Measurements from ENCODE around the gene MT1M. TPM values are rescaled to one million over a fixed set of nuclear protein-coding genes. Genes with fewer than 3 reads are reported as not detected.

Gene MT1M
- total and polyA plus RNA-seq, 7 donors = 3.9 to 106 (median 14.8) TPM

DNA sequence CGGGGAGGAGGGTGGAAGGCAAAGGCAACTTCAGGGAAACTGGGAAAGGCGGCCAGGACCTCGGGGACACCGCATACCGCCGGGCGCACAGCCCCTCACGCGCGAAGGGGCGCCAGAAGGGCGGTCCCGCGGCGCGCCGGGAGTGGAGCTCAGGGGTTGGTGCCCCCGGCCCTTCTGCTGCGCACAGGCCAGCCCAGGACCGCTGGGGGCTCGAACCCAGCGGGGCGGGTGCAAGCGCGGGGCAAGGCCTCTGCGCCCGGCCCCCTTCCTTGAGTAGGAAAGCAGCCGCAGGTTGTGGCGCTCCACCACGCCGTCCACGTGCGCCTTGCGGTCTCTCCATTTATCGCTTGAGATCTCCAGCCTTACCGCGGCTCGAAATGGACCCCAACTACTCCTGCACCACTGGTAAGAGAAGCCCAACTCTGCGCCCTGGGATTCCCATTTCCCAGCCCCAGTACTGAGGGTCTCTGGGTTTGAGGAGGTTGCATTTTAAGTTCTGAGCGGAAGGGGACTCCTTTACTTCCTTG lies 3.0 kb downstream of the MT1M start:
- DNase-seq = no peak
- H3K27ac ChIP-seq = no peak overlapping the region
- no peak for TF ChIP-seq POLR2A (IDR thresholded peaks at IDR 0.05)
- TF ChIP-seq EP300 (IDR thresholded peaks at IDR 0.05) = no peak
- no peak for TF ChIP-seq POLR2AphosphoS5 (IDR thresholded peaks at IDR 0.05)
- TF ChIP-seq, protein P1, sequence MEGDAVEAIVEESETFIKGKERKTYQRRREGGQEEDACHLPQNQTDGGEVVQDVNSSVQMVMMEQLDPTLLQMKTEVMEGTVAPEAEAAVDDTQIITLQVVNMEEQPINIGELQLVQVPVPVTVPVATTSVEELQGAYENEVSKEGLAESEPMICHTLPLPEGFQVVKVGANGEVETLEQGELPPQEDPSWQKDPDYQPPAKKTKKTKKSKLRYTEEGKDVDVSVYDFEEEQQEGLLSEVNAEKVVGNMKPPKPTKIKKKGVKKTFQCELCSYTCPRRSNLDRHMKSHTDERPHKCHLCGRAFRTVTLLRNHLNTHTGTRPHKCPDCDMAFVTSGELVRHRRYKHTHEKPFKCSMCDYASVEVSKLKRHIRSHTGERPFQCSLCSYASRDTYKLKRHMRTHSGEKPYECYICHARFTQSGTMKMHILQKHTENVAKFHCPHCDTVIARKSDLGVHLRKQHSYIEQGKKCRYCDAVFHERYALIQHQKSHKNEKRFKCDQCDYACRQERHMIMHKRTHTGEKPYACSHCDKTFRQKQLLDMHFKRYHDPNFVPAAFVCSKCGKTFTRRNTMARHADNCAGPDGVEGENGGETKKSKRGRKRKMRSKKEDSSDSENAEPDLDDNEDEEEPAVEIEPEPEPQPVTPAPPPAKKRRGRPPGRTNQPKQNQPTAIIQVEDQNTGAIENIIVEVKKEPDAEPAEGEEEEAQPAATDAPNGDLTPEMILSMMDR (IDR thresholded peaks at IDR 0.05) = no peak
- intact Hi-C loops (cut with DNase I) = no loop called here
- H3K9me3 ChIP-seq = no peaks in the 10 kb centered on the region
- peaks cover 14 to 71% (median 50%) of the 10 kb centered on the region in 3 donors for H3K27me3 ChIP-seq
- WGBS, 2 donors = 17 to 48% methylated on average over 40 of the region's 40 CpGs
- peaks cover 0 to 45% (median 35%) of the 10 kb centered on the region in 4 donors for H3K4me1 ChIP-seq
- H3K36me3 ChIP-seq = no peaks in the 10 kb centered on the region
- peak overlapping the region in 3 of 4 donors; percentile 5 to 32 (median 15) for H3K4me3 ChIP-seq

GRCh38 chr16:56636616-56637413 lies 4.4 kb downstream of the MT1M start:
- H3K4me3 ChIP-seq = no peak overlapping the region
- H3K27me3 ChIP-seq = peaks cover 14 to 83% (median 54%) of the 10 kb centered on the region in 3 donors
- no peaks in the 10 kb centered on the region for H3K9me3 ChIP-seq
- DNase-seq = no peak
- peaks cover 0 to 42% (median 34%) of the 10 kb centered on the region in 4 donors for H3K4me1 ChIP-seq
- 42 to 72% methylated on average over 9 of the region's 9 CpGs for WGBS, 2 donors
- TF ChIP-seq EP300 (IDR thresholded peaks at IDR 0.05) (no peak), POLR2A (IDR thresholded peaks at IDR 0.05) (no peak), POLR2AphosphoS5 (IDR thresholded peaks at IDR 0.05) (no peak)
- TF ChIP-seq, protein P1 (IDR thresholded peaks at IDR 0.05) = no peak
- H3K36me3 ChIP-seq = no peaks in the 10 kb centered on the region
- H3K27ac ChIP-seq = no peak overlapping the region
- intact Hi-C loops (cut with DNase I) = no loop called here

- Histone ChIP-seq H3K9me3 (no peaks in the 10 kb centered on the region), H3K36me3 (no peaks in the 10 kb centered on the region), H3K4me3 (peak within 1 kb of the TSS; percentile 12 to 57 (median 42)), H3K27ac (peak within 1 kb of the TSS; percentile 25 to 68 (median 56)), H3K4me1 (peaks cover 0 to 31% (median 29%) of the 10 kb centered on the region in 4 donors), H3K27me3 (peaks cover 14 to 87% (median 54%) of the 10 kb centered on the region in 3 donors)
- TF ChIP-seq POLR2A (IDR thresholded peaks at IDR 0.05) (peak in 1 of 2 donors; percentile 31), POLR2AphosphoS5 (IDR thresholded peaks at IDR 0.05) (peak; percentile 74 to 81 (median 75)), EP300 (IDR thresholded peaks at IDR 0.05) (peak in 1 of 4 donors; percentile 40)
- TF ChIP-seq, protein P1 (IDR thresholded peaks at IDR 0.05) = no peak
- peak; percentile 87 for DNase-seq
- 5 to 6% methylated on average over 68 of the region's 68 CpGs for WGBS, 2 donors
- intact Hi-C loops (cut with DNase I) = no loop called here
These were observed 5.6 kb downstream of the MT1M start, which contains the start of gene MT1A for GRCh38 chr16:56637814-56638750. Gene MT1A (plus strand): TSS chr16:56638666. CDS start chr16:56638739, 73 bp downstream.

DNA sequence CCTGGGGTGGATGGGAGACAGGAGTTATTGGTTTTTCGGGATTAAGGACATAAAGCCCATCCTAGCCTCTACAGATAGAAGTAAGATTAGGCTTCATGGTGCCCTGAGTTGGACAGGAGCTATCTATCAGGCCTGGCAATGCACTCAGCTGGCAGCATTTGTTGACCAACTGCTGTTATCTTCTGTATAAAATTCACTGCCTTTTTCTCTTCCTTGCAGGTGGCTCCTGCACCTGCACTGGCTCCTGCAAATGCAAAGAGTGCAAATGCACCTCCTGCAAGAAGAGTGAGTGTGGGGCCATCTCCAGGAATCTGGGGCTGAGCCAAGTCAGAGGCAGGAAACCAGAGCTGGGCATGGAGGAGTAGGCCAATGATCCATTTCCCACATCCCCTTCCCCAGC lies 6.6 kb downstream of the MT1M start:
- DNase-seq = no peak

More for the DNA sequence above, 6.6 kb downstream of the MT1M start:
- intact Hi-C loops (cut with DNase I) = no loop called here
- peak overlapping the region in 1 of 4 donors; percentile 68 for H3K27ac ChIP-seq
- no peaks in the 10 kb centered on the region for H3K9me3 ChIP-seq
- TF ChIP-seq POLR2AphosphoS5 (IDR thresholded peaks at IDR 0.05) = no peak
- peaks cover 14 to 90% (median 54%) of the 10 kb centered on the region in 3 donors for H3K27me3 ChIP-seq
- H3K4me3 ChIP-seq = peak overlapping the region in 1 of 4 donors; percentile 41
- H3K4me1 ChIP-seq = peaks cover 0 to 39% (median 38%) of the 10 kb centered on the region in 4 donors
- WGBS, 2 donors = 9 to 35% methylated on average over 1 of the region's 1 CpG
- H3K36me3 ChIP-seq = no peaks in the 10 kb centered on the region
